Activated naive CD4-positive, alpha-beta T cell treated with anti-CD3 and anti-CD28 coated beads, Interleukin-2, amount 50 U/mL, for 72 hours (primary cell): Measurements from ENCODE around the gene HLA-A. TPM values are rescaled to one million over a fixed set of nuclear protein-coding genes. Genes with fewer than 3 reads are reported as not detected.
A peak's percentile ranks its signal among the peaks of the same experiment; 100 is the strongest.

Source experiments
- ATAC-seq, 2 donors: fragments of 150-1000 bp; cut with Tn5 transposase; 2 replicates each; pipeline ENCODE4 v1.10.0; 2021; ENCODE audit warnings: mild to moderate bottlenecking in 2 of 2, moderate library complexity in 2 of 2
- DNase-seq, 2 donors: peaks; one replicate each; pipeline ENCODE4 v3.0.0; 2021 to 2022; ENCODE audit warnings: low spot score in 2 of 2
- H3K27ac Mint-ChIP-seq, 2 donors: one replicate each; pipeline ENCODE4 v1.8.0; 2022; ENCODE audit warnings: mild to moderate bottlenecking in 2 of 2, mixed read lengths in 2 of 2
- H3K36me3 Mint-ChIP-seq, 2 donors: one replicate each; pipeline ENCODE4 v1.8.0; 2022; ENCODE audit warnings: mixed read lengths in 2 of 2
- H3K9me3 Mint-ChIP-seq, 2 donors: one replicate each; pipeline ENCODE4 v1.8.0; 2022; ENCODE audit warnings: mixed read lengths in 2 of 2
- total RNA-seq, 2 donors: library from RNA; stranded (reverse); gene quantifications; one replicate each; pipeline ENCODE4 v1.2.3, GENCODE V29; 2022

Gene HLA-A
- total RNA-seq, 2 donors from 2014 or later: 1,088 to 2,034 TPM

DNA sequence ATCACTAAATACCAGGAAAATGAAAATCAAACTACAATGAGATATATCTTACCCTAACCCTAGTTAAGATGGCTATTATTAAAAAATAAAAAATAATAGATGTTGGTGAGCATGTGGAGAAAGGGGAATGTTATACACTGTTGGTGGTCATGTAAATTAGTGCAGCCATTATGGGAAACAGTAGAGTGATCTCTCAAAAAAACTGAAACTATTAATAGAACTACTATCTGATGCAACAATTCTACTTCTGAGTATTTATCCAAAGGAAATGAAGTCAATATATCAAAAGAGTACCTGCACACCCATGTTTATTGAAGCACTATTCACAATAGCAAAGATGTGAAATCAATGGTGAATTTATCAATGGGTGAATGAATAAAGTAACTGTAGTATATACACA lies 48.6 kb downstream of the HLA-A start:
- DNase-seq (no peak), ATAC-seq (no peak)
- Mint-ChIP-seq H3K36me3 (no peaks in the 10 kb centered on the region), H3K9me3 (no peaks in the 10 kb centered on the region), H3K27ac (no peak overlapping the region)

DNA sequence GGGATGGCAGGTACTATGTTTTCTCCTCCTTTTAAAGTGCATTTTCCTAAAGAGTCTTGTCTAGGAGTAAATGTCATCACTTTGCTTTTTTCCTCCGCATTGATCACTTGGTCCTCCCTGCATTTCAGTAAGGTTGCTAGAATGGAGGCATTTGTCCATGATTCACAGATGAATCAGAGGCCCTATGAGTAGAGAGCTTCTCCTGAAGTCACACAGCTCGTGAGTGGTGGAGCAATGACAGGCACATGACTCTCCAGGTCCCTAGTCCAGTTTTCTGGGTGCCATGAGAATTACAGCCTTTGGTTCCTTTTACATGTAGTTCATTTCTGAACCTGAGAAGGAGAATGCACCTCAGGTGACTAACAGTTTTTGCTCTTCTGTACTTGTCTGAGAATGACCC lies 50.5 kb downstream of the HLA-A start:
- Mint-ChIP-seq H3K9me3 (no peaks in the 10 kb centered on the region), H3K36me3 (no peaks in the 10 kb centered on the region), H3K27ac (no peak overlapping the region)
- DNase-seq (no peak), ATAC-seq (peak; percentile 46 to 83)

DNA sequence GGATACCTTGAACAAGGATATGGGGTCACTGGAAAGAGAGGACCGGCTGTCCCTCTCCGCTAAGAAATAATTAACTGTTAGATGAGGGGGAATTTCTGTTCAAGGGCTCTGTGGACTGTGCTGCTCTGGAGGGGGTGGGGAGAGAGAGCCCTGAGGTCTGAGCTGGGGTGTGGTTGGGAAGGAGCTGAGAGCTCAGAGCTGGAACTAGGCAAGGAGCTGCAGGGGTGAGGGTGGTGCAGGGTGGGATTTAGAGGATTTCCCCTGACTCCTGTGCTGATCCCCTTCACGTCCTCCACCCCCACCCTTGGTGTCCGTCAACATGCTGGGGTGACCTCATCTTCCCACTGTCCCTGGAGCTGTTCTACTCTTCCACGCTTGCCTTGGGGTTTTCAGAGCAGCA lies 52.5 kb downstream of the HLA-A start:
- no peak for DNase-seq
- Mint-ChIP-seq H3K36me3 (no peaks in the 10 kb centered on the region), H3K27ac (no peak overlapping the region), H3K9me3 (no peaks in the 10 kb centered on the region)
- no peak for ATAC-seq

DNA sequence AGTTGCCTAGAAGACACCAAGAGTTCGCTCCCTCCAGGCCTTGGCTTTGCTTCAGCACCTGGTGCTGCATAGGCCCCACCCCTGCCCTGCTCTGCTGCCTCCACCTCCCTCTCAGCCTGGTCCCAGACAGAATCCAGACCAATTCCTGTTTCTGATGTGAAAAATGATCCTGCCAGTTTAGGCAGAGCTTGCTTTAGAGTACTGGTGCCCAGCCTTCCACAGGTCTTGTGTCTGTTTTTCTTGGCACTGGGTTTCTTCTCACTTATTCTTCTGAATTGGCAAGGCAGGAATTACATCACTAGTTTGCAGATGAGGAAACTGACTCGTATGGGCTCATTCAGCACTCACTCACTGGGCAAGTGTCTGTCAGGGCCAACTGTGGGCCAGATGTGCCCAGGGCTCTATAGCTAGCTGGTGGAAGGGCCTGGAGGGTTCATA lies 53.0 kb downstream of the HLA-A start:
- Mint-ChIP-seq H3K9me3 (no peaks in the 10 kb centered on the region), H3K27ac (no peak overlapping the region), H3K36me3 (no peaks in the 10 kb centered on the region)
- DNase-seq (no peak), ATAC-seq (peak in 1 of 2 donors; percentile 37)

Other genes starting within 250 kb of the HLA-A start
- gene HLA-F, start 219.1 kb upstream of the HLA-A start, total RNA-seq: 100 to 1,000 TPM; 220 to 504 TPM
- gene HLA-G, start 114.7 kb upstream of the HLA-A start, total RNA-seq: under 1 TPM in 1 of 2 donors, not detected in 1; 0.91 TPM
- gene POLR1H, start 118.7 kb downstream of the HLA-A start, total RNA-seq: 10 to 100 TPM; 52.7 to 65.6 TPM
- gene PPP1R11, start 124.7 kb downstream of the HLA-A start, total RNA-seq: 10 to 100 TPM; 48.5 to 53.3 TPM
- gene RNF39, start 133.2 kb downstream of the HLA-A start, total RNA-seq: not detected
- not detected for gene TRIM31, start 170.6 kb downstream of the HLA-A start, total RNA-seq
- under 1 TPM in 1 of 2 donors, not detected in 1; 0.12 TPM for gene TRIM40, start 193.6 kb downstream of the HLA-A start, total RNA-seq
- gene TRIM10, start 218.7 kb downstream of the HLA-A start, total RNA-seq: under 1 TPM in 1 of 2 donors, not detected in 1; 0.70 TPM
- 1 to 10 TPM in 1 of 2 donors, not detected in 1; 1.6 TPM for gene TRIM15, start 221.0 kb downstream of the HLA-A start, total RNA-seq